HCT116 (cell line): ENCODE results near the gene ABHD4.

Source experiments
- EZH2phosphoT487 ChIP-seq: fragments of 200-600 bp; IDR thresholded peaks from 2 replicates; pipeline ENCODE4 v1.6.1; 2018; ENCODE audit warnings: antibody characterized with exemption, borderline replicate concordance
- POLR2A ChIP-seq: IDR thresholded peaks from 2 replicates; pipeline ENCODE4 v1.7.0; 2011; ENCODE audit warnings: borderline replicate concordance; ENCODE audit not compliant: insufficient read depth, insufficient read length; ENCODE audit errors: extremely low read depth
- POLR2AphosphoS5 ChIP-seq: IDR thresholded peaks from 2 replicates; pipeline ENCODE4 v1.6.1; 2011; ENCODE audit warnings: mild to moderate bottlenecking, low read depth, low read length, moderate library complexity
- YY1 ChIP-seq: IDR thresholded peaks from 2 replicates; pipeline ENCODE4 v1.6.1; 2011; ENCODE audit warnings: low read length, low read depth, moderate library complexity, mild to moderate bottlenecking; ENCODE audit not compliant: insufficient replicate concordance; ENCODE audit errors: extremely low read depth
- TF ChIP-seq, protein P1 (sequence below), 3 experiments: fragments of 200-600 bp in 1 of 3; sonication (generic) in 1 of 3; IDR thresholded peaks in 2 of 3; conservative IDR thresholded peaks in 1 of 3; 2 replicates each; pipeline ENCODE4 v1.5.1; 2012 to 2017; ENCODE audit warnings: low read depth in 2 of 3, low read length in 2 of 3, antibody characterized with exemption in 1 of 3, borderline replicate concordance in 1 of 3, control low read depth in 1 of 3, mild to moderate bottlenecking in 1 of 3, mixed read lengths in 1 of 3, mixed run types in 1 of 3, moderate library complexity in 1 of 3; ENCODE audit not compliant: insufficient read depth in 1 of 3
- TF ChIP-seq, protein P2 (sequence below): IDR thresholded peaks from 2 replicates; pipeline ENCODE4 v1.6.1; 2012; ENCODE audit warnings: low read depth

DNA sequence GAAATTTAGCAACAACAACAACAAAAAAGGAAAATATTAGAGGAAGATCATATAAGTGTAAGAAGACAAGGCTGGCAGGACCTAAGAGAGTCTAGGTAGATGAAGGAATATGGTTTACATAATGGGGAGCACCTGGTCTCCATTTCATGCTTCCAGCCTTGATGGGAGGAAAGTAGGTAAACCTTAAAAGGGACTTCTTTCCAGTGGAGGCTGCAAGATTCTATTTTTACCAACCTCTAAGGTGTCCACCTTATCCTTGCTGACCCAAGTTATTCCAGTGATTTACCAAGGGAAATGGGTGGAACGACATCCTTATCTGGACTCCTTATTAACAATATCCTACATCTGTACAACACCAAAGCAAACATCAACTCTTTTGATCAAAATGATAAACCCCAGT is 39.1 kb upstream of the ABHD4 start:
- TF ChIP-seq, protein P1, sequence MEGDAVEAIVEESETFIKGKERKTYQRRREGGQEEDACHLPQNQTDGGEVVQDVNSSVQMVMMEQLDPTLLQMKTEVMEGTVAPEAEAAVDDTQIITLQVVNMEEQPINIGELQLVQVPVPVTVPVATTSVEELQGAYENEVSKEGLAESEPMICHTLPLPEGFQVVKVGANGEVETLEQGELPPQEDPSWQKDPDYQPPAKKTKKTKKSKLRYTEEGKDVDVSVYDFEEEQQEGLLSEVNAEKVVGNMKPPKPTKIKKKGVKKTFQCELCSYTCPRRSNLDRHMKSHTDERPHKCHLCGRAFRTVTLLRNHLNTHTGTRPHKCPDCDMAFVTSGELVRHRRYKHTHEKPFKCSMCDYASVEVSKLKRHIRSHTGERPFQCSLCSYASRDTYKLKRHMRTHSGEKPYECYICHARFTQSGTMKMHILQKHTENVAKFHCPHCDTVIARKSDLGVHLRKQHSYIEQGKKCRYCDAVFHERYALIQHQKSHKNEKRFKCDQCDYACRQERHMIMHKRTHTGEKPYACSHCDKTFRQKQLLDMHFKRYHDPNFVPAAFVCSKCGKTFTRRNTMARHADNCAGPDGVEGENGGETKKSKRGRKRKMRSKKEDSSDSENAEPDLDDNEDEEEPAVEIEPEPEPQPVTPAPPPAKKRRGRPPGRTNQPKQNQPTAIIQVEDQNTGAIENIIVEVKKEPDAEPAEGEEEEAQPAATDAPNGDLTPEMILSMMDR (IDR thresholded peaks at IDR 0.05 in 2 of 3, conservative IDR thresholded peaks at IDR 0.05 in 1 of 3; ENCODE audit: borderline replicate concordance in 1 of 3, insufficient read depth in 1 of 3, low read depth in 2 of 3, low read length in 2 of 3) = no peak
- TF ChIP-seq POLR2A = no peak
- TF ChIP-seq POLR2AphosphoS5 = no peak
- TF ChIP-seq EZH2phosphoT487 = no peak
- TF ChIP-seq, protein P2, sequence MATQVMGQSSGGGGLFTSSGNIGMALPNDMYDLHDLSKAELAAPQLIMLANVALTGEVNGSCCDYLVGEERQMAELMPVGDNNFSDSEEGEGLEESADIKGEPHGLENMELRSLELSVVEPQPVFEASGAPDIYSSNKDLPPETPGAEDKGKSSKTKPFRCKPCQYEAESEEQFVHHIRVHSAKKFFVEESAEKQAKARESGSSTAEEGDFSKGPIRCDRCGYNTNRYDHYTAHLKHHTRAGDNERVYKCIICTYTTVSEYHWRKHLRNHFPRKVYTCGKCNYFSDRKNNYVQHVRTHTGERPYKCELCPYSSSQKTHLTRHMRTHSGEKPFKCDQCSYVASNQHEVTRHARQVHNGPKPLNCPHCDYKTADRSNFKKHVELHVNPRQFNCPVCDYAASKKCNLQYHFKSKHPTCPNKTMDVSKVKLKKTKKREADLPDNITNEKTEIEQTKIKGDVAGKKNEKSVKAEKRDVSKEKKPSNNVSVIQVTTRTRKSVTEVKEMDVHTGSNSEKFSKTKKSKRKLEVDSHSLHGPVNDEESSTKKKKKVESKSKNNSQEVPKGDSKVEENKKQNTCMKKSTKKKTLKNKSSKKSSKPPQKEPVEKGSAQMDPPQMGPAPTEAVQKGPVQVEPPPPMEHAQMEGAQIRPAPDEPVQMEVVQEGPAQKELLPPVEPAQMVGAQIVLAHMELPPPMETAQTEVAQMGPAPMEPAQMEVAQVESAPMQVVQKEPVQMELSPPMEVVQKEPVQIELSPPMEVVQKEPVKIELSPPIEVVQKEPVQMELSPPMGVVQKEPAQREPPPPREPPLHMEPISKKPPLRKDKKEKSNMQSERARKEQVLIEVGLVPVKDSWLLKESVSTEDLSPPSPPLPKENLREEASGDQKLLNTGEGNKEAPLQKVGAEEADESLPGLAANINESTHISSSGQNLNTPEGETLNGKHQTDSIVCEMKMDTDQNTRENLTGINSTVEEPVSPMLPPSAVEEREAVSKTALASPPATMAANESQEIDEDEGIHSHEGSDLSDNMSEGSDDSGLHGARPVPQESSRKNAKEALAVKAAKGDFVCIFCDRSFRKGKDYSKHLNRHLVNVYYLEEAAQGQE = no peak
- no peak for TF ChIP-seq YY1
